ENCODE data around the gene FAM151B.
A peak's percentile ranks its signal among the peaks of the same experiment; 100 is the strongest.

The FAM151B gene

DNA sequence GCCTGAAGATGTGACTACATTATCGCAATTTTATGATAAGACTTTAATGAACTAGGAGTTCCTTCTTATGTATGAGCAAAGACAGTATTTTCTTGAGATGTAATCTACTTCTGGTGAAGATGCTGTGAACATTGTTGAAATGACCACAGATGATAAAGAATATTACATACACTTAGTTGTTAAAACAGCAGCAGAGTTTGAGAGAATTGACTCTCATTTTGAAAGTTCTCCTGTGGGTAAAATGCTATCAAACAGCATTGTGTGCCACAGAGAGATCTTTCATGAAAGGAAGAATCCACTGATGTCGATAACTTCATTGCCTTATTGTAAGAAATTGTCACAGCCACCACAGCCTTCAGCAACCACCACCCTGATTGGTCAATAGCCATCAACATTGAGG is 8.0 kb downstream of the FAM151B start:
- no peak overlapping the region for H3K27ac ChIP-seq
- no peak overlapping the region for H3K4me3 ChIP-seq

- H3K4me3 ChIP-seq, result no peak overlapping the region
- no peak overlapping the region for H3K27ac ChIP-seq
Observed at GRCh38 chr5:80502800-80503199, 14.9 kb downstream of the FAM151B start.

DNA sequence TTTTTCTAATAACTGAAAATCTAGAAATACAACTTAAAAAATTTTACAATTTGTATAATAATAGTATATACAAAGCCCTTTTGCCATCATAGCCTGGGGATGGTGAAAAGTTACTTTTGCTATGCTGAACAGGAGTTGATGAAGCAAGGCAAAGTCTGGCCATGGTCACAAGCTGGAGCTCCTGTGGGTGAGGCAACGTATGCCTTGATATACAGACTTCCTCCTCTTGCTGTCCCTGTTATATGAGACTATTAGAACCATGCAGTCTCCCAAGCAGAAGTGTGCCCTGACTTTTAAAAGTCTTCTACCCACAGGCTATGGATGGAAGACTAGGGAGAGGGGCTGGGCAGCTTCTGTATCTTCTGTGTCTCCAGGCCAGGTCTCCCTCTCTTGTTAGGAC is 15.7 kb downstream of the FAM151B start:
- Histone ChIP-seq H3K4me3 (no peak overlapping the region), H3K27ac (no peak overlapping the region)

- Histone ChIP-seq H3K27ac (no peak overlapping the region), H3K4me3 (no peak overlapping the region)
Observed at GRCh38 chr5:80504833-80505232, 16.9 kb downstream of the FAM151B start.

- Histone ChIP-seq H3K27ac (no peak overlapping the region), H3K4me3 (no peak overlapping the region)
Observed at GRCh38 chr5:80507663-80508062, 19.8 kb downstream of the FAM151B start.

DNA sequence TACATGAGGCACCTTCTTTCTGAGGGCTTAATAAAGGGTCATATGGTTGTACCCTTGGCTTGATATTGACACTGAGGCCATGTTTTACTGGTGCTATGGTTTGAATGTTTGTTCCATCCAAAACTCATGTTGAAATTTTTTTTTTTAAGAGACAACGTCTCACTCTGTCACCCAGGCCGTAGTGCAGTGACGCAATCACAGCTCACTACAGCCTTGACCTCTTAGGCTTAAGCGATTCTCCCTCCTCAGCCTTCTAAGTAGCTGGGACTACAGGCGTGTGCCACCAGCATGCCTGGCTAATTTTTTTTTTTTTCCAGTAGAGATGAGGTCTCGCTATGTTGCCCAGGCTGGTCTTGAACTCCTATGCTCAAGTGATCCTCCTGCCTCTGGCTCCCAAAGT is 20.9 kb downstream of the FAM151B start:
- no peak overlapping the region for H3K27ac ChIP-seq

GRCh38 chr5:80509362-80509761 is 21.5 kb downstream of the FAM151B start:
- Histone ChIP-seq H3K27ac (no peak overlapping the region), H3K4me3 (no peak overlapping the region)

More for the DNA sequence above, 20.9 kb downstream of the FAM151B start:
- no peak overlapping the region for H3K4me3 ChIP-seq

DNA sequence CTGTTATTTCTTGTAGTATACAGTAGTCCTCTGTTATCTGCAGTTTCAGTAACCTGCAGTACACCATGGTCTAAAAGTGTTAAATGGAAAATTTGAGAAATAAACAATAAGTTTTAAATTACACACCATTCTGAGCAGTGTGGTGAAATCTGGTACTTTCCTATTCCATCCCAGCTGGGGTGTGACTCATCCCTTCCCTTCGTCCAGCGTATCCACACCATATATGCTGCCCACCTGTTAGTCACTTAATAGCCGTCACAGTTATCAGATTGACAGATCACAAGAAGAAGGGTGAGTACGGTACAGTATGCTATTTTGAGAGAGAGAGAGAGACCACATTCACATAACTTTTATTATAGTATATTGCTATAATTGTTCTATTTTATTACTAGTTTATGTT is 28.9 kb downstream of the FAM151B start:
- no peak overlapping the region for H3K4me3 ChIP-seq
- no peak overlapping the region for H3K27ac ChIP-seq

GRCh38 chr5:80540691-80541090 is 52.8 kb downstream of the FAM151B start:
- no peak overlapping the region for H3K27ac ChIP-seq

DNA sequence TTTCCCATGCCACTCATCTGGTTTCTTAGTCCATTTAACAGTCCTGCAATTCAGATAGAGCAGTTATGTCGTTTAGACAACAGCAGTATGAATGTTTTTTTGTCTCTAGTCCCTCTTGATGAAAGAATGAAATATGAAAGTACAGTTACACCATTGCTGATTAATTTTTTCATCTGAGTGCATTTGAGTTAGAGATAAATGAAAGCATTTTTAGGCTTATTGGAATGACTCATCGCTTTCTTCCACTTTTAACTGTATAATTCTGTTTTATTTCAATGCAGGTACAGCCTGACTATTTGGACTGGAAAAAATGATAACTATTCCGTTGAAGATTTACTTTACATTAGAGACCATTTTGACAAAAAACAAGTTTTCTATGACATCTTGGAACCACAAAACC is 53.5 kb downstream of the FAM151B start:
- Histone ChIP-seq H3K4me3 (no peak overlapping the region), H3K27ac (no peak overlapping the region)

More at GRCh38 chr5:80540691-80541090, 52.8 kb downstream of the FAM151B start:
- H3K4me3 ChIP-seq, result no peak overlapping the region

GRCh38 chr5:80554646-80555045 is 66.7 kb downstream of the FAM151B start:
- Histone ChIP-seq H3K27ac (no peak overlapping the region), H3K4me3 (no peak overlapping the region)

GRCh38 chr5:80555099-80555498 is 67.2 kb downstream of the FAM151B start:
- H3K4me3 ChIP-seq, result no peak overlapping the region
- H3K27ac ChIP-seq, result no peak overlapping the region

- Histone ChIP-seq H3K4me3 (no peak overlapping the region), H3K27ac (no peak overlapping the region)
Observed at GRCh38 chr5:80559244-80559643, 71.3 kb downstream of the FAM151B start.

GRCh38 chr5:80565330-80565729 is 77.4 kb downstream of the FAM151B start:
- no peak overlapping the region for H3K4me3 ChIP-seq

GRCh38 chr5:80566711-80567259 is 78.9 kb downstream of the FAM151B start:
- H3K27ac ChIP-seq, result no peak overlapping the region
- H3K4me3 ChIP-seq, result no peak overlapping the region

More at GRCh38 chr5:80565330-80565729, 77.4 kb downstream of the FAM151B start:
- no peak overlapping the region for H3K27ac ChIP-seq

DNA sequence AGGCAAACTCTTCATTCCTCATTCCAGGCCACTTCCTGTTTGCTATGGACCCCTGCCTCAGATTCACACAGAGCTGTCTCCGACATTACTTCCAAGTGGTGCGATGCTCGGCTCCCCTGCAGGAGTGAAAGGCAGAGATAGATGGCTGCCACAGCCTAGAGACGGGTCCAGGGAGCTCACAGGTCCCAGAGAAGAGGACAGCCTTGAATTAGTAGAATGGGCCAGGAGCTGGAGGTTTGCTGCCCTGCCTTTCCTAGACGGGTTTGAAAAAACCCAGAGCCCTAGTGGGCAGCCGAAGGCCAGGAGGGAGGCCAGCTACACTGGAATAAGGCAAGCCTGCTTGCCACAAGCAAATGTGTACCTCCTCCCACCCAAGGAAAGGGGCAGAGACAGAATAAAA is 80.4 kb downstream of the FAM151B start:
- no peak overlapping the region for H3K27ac ChIP-seq

DNA sequence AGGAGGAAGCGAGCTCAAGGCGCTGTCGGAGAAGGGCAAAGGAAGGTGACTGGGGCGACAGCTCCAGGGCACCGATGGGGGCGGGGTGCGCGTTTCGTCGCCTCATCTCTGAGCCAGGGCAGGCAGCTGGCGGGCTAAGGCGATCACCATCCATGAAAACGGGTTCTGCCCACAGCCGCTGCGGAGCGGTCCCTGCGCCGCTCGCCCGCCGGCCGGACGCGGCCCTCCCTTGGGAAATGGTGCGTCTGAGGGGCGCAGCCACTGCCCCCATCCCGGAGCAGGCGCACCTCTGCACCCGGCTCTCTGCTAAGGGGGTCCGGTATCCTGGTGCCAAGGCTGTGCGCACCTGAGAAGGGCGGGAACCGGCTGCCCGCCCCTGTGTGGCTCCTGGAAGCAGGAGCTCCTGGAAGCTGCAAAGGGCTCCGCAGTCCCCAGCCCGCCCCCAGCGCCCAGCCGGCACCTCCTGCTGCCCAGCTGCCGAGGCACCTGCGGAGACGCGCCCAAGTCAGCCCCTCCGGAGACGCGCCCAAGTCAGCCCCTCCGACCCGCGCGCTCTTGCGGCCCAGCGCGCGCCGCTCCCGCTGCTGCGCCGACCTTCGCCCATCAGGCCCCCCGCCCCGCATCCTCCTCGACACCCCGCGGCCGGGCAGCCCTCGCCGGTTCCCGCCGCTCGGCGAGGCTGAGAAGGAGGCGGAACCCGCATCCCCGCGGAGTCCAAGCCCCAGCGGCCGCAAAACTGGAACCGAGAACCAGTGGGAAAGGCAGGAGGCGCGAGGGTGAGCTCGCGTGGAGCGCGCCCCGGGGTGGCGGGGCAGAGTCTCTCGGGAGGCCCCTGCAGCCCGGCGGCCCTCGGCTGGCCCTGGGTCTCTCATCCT is 81.4 kb downstream of the FAM151B start:
- Histone ChIP-seq H3K4me3 (peak overlapping the region; percentile 5 to 47 (median 27)), H3K27ac (no peak overlapping the region)

More for the DNA sequence above, 80.4 kb downstream of the FAM151B start:
- no peak overlapping the region for H3K4me3 ChIP-seq

GRCh38 chr5:80569961-80570786 is 82.3 kb downstream of the FAM151B start, which contains the start of gene ANKRD34B:
Gene ANKRD34B, minus strand, starts transcription at chr5:80570280. Its CDS starts 10,261 bp downstream, at chr5:80560019.
- Histone ChIP-seq H3K4me3 (peak within 1 kb of the TSS; percentile 5 to 47 (median 27)), H3K27ac (no peak within 1 kb of the TSS)

- H3K27ac ChIP-seq, result no peak overlapping the region
- H3K4me3 ChIP-seq, result no peak overlapping the region
Observed at GRCh38 chr5:80573062-80573461, 85.2 kb downstream of the FAM151B start.

DNA sequence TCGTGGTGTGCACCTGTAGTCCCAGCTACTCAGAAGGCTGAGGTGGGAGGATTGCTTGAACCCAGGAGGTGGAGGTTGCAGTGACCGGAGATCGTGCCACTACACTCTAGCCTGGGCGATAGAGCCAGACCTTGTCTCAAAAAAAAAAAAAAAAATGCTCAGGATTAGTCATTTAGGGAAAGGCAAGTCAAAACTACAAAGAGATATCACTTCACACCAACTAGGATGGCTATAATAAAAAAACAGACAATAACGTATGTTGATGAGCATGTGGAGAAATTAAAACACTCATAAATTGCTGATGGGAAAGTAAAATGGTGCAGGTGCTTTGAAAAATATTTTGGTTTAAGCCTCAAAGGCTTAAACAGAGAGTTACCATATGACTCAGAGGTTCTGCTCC is 88.5 kb downstream of the FAM151B start:
- Histone ChIP-seq H3K27ac (no peak overlapping the region), H3K4me3 (no peak overlapping the region)

Data from skin epidermis (tissue), 12 donors.